ENCODE results near the gene AFF3. TPM values are rescaled to one million over a fixed set of nuclear protein-coding genes. Genes with fewer than 3 reads are reported as not detected.
A peak's percentile ranks its signal among the peaks of the same experiment; 100 is the strongest.

The AFF3 gene
- total and polyA plus RNA-seq, 2 of the 13 experiments (the other 11 are each of a cell fraction or from before 2014, with no cell fraction given), result not detected

DNA sequence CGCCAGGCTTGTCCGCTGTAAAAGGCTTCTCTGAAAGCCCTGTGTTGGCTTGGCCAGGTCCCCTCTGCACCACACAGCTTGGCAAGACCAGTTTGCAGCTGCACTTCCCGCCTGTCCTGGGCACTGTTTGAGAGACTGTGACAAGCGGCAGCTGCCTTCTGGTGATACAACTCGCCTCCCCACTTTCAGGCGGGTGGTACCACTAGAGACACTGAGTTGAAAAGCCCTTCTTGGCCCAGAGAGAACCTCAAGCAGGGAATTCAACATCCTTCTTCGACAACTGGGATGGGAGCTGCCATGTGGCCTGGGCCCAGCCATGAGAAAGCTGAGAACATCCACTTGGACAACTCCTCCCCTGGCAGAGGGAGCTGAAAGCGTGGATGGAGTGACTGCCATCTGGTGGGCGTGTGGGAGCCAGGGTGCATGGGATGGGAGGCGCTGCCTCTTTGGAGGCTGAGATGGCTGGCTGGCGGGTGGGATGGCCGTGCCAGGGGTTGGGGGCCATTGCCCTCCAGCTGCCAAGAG lies 527.1 kb downstream of the AFF3 start (continued):
- TF ChIP-seq, protein P1, sequence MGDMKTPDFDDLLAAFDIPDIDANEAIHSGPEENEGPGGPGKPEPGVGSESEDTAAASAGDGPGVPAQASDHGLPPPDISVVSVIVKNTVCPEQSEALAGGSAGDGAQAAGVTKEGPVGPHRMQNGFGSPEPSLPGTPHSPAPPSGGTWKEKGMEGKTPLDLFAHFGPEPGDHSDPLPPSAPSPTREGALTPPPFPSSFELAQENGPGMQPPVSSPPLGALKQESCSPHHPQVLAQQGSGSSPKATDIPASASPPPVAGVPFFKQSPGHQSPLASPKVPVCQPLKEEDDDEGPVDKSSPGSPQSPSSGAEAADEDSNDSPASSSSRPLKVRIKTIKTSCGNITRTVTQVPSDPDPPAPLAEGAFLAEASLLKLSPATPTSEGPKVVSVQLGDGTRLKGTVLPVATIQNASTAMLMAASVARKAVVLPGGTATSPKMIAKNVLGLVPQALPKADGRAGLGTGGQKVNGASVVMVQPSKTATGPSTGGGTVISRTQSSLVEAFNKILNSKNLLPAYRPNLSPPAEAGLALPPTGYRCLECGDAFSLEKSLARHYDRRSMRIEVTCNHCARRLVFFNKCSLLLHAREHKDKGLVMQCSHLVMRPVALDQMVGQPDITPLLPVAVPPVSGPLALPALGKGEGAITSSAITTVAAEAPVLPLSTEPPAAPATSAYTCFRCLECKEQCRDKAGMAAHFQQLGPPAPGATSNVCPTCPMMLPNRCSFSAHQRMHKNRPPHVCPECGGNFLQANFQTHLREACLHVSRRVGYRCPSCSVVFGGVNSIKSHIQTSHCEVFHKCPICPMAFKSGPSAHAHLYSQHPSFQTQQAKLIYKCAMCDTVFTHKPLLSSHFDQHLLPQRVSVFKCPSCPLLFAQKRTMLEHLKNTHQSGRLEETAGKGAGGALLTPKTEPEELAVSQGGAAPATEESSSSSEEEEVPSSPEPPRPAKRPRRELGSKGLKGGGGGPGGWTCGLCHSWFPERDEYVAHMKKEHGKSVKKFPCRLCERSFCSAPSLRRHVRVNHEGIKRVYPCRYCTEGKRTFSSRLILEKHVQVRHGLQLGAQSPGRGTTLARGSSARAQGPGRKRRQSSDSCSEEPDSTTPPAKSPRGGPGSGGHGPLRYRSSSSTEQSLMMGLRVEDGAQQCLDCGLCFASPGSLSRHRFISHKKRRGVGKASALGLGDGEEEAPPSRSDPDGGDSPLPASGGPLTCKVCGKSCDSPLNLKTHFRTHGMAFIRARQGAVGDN (CRISPR knock-in tag; IDR thresholded peaks at IDR 0.05), result peak; percentile 28
- TF ChIP-seq MXI1 (IDR thresholded peaks at IDR 0.05; ENCODE audit: borderline replicate concordance, low read depth, low read length), result no peak
- TF ChIP-seq, protein P2, sequence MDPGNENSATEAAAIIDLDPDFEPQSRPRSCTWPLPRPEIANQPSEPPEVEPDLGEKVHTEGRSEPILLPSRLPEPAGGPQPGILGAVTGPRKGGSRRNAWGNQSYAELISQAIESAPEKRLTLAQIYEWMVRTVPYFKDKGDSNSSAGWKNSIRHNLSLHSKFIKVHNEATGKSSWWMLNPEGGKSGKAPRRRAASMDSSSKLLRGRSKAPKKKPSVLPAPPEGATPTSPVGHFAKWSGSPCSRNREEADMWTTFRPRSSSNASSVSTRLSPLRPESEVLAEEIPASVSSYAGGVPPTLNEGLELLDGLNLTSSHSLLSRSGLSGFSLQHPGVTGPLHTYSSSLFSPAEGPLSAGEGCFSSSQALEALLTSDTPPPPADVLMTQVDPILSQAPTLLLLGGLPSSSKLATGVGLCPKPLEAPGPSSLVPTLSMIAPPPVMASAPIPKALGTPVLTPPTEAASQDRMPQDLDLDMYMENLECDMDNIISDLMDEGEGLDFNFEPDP (CRISPR knock-in tag; conservative IDR thresholded peaks at IDR 0.05), result no peak
- TF ChIP-seq, protein P3, sequence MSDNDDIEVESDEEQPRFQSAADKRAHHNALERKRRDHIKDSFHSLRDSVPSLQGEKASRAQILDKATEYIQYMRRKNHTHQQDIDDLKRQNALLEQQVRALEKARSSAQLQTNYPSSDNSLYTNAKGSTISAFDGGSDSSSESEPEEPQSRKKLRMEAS (IDR thresholded peaks at IDR 0.05), result 0 out of 2 replicates have a peak, but pooled peaks have one; percentile 40
- TF ChIP-seq XRCC5 (optimal IDR thresholded peaks at IDR 0.05; ENCODE audit: low read length), result peak; percentile 34
- no peak for TF ChIP-seq ZNF766 (CRISPR knock-in tag; IDR thresholded peaks at IDR 0.05; ENCODE audit: borderline replicate concordance)
- TF ChIP-seq NRL (CRISPR knock-in tag; IDR thresholded peaks at IDR 0.05; ENCODE audit: borderline replicate concordance), result 0 out of 2 replicates have a peak, but pooled peaks have one; percentile 20
- no peak for TF ChIP-seq ZNF24 (IDR thresholded peaks at IDR 0.05)

All from HepG2 (cell line).